GM12878 (cell line): ENCODE measurements around the gene OR4D2. TPM values are rescaled to one million over a fixed set of nuclear protein-coding genes. Genes with fewer than 3 reads are reported as not detected.

Experiments used
- ATAC-seq: fragments of 200-7000 bp; cut with Tn5 transposase; 3 replicates; pipeline ENCODE4 v1.9.1; 2020; ENCODE audit warnings: mild to moderate bottlenecking, moderate library complexity
- BruUV-seq: library from RNA; stranded (reverse); fragments of 400-500 nt; replicated peaks from 2 replicates; lab custom pipeline; 2021; lab: Mats Ljungman, UMichigan
- CTCF ChIA-PET: fragments of 300-600 bp; sonication (Branson Sonifier 250); formaldehyde crosslinking; extraction: SDS; loops from one replicate; lab custom pipeline; 2021; ENCODE audit warnings: inconsistent platforms; lab: Yijun Ruan, JAX
- POLR2A ChIA-PET: fragments of 350-600 bp; formaldehyde crosslinking; extraction: SDS; loops from one replicate; lab custom pipeline; 2021; ENCODE audit warnings: inconsistent platforms; lab: Charles Lee
- RAD21 ChIA-PET: fragments of 300-600 bp; sonication (Branson Sonifier 250); formaldehyde crosslinking; loops from one replicate; lab custom pipeline; 2023; ENCODE audit warnings: antibody characterized with exemption; ENCODE audit not compliant: unreplicated experiment; lab: Charles Lee
- SMC1A ChIA-PET: fragments of 300-600 bp; sonication (Branson Sonifier 250); formaldehyde crosslinking; loops from one replicate; lab custom pipeline; 2023; ENCODE audit not compliant: unreplicated experiment, uncharacterized antibody; lab: Charles Lee
- DNase-seq: peaks from one replicate; pipeline ENCODE4 v3.0.0-alpha.2; 2011; ENCODE audit warnings: low read depth, low spot score
- FAIRE-seq: peaks from 3 replicates; lab custom pipeline; 2011; peaks lifted over from hg19 to GRCh38; lab: Jason Lieb, UNC
- H2AFZ ChIP-seq: 2 replicates; pipeline ENCODE4 v1.6.0; 2011; ENCODE audit warnings: low read depth, low read length, control low read depth; ENCODE audit not compliant: control insufficient read depth
- H3K27ac ChIP-seq: 2 replicates; pipeline ENCODE4 v1.5.1; 2011; ENCODE audit warnings: control low read depth; ENCODE audit not compliant: control insufficient read depth, insufficient read depth
- H3K27me3 ChIP-seq, 2 experiments: replicated peaks in 1 of 2; 2 replicates each; pipeline versions ENCODE4 v1.6.0 to v1.6.1; 2011; ENCODE audit warnings: low read length in 1 of 2; ENCODE audit not compliant: control insufficient read depth in 2 of 2, insufficient read depth in 2 of 2
- H3K36me3 ChIP-seq, 2 experiments: 2 replicates each; pipeline ENCODE4 v1.5.1; 2011; ENCODE audit warnings: low read length in 1 of 2; ENCODE audit not compliant: control insufficient read depth in 2 of 2, insufficient read depth in 2 of 2
- H3K4me1 ChIP-seq: 2 replicates; pipeline ENCODE4 v1.6.1; 2011; ENCODE audit warnings: mild to moderate bottlenecking, low read length, moderate library complexity, mixed read lengths; ENCODE audit not compliant: control insufficient read depth, insufficient read depth
- H3K4me2 ChIP-seq: 2 replicates; pipeline ENCODE4 v1.6.0; 2011; ENCODE audit warnings: control low read depth; ENCODE audit not compliant: control insufficient read depth, insufficient read depth
- H3K4me3 ChIP-seq: fragments of 200-600 bp; sonication (generic); 2 replicates; pipeline ENCODE4 v1.5.1; 2016
- H3K79me2 ChIP-seq: 2 replicates; pipeline ENCODE4 v1.6.0; 2011; ENCODE audit warnings: low read length; ENCODE audit not compliant: control insufficient read depth, insufficient read depth
- H3K9ac ChIP-seq: 2 replicates; pipeline ENCODE4 v1.8.0; 2011; ENCODE audit warnings: low read length, control low read depth, mixed read lengths; ENCODE audit not compliant: control insufficient read depth, insufficient read depth
- H3K9me3 ChIP-seq: replicated peaks from 3 replicates; pipeline ENCODE4 v1.5.1; 2011; ENCODE audit warnings: mild to moderate bottlenecking, low read length; ENCODE audit not compliant: control insufficient read depth, insufficient read depth
- H4K20me1 ChIP-seq: 2 replicates; pipeline ENCODE4 v1.6.0; 2011; ENCODE audit not compliant: control insufficient read depth, insufficient read depth
- CTCF ChIP-seq, 3 experiments: IDR thresholded peaks in 2 of 3; conservative IDR thresholded peaks in 1 of 3; 2 replicates each; pipeline ENCODE4 v1.5.1; 2011; ENCODE audit warnings: low read depth in 3 of 3, low read length in 3 of 3, mild to moderate bottlenecking in 3 of 3, control low read depth in 2 of 3, moderate library complexity in 2 of 3, inconsistent platforms in 1 of 3, mixed read lengths in 1 of 3; ENCODE audit not compliant: control insufficient read depth in 2 of 3, insufficient read depth in 1 of 3; ENCODE audit errors: extremely low read depth in 1 of 3
- DPF2 ChIP-seq: fragments of 450-650 bp; IDR thresholded peaks from 2 replicates; pipeline ENCODE4 v1.6.1; 2017; ENCODE audit warnings: mild to moderate bottlenecking
- HDAC2 ChIP-seq: fragments of 200-600 bp; sonication (generic); IDR thresholded peaks from 2 replicates; pipeline ENCODE4 v1.6.1; 2017
- HDGF ChIP-seq: fragments of 450-650 bp; IDR thresholded peaks from 2 replicates; pipeline ENCODE4 v1.6.1; 2016; ENCODE audit warnings: antibody characterized with exemption
- IRF4 ChIP-seq: IDR thresholded peaks from 2 replicates; pipeline ENCODE4 v1.6.1; 2011; ENCODE audit warnings: low read depth, low read length
- KLF5 ChIP-seq: fragments of 450-650 bp; IDR thresholded peaks from 2 replicates; pipeline ENCODE4 v1.6.1; 2014; ENCODE audit warnings: mild to moderate bottlenecking; ENCODE audit not compliant: partially characterized antibody
- MEF2B ChIP-seq: fragments of 450-650 bp; IDR thresholded peaks from 2 replicates; pipeline ENCODE4 v1.6.1; 2018; ENCODE audit warnings: mild to moderate bottlenecking, moderate library complexity; ENCODE audit not compliant: partially characterized antibody, poor library complexity, severe bottlenecking
- POLR2AphosphoS2 ChIP-seq: IDR thresholded peaks from 2 replicates; pipeline ENCODE4 v1.6.1; 2011; ENCODE audit warnings: low read depth, mild to moderate bottlenecking, low read length, improper control_type of control experiment, moderate library complexity
- SREBF2 ChIP-seq: IDR thresholded peaks from 2 replicates; pipeline ENCODE4 v1.6.1; 2012; ENCODE audit warnings: mild to moderate bottlenecking, low read length
- SRF ChIP-seq, 2 experiments: IDR thresholded peaks; 2 replicates each; pipeline ENCODE4 v1.6.1; 2011; ENCODE audit warnings: low read depth in 2 of 2, low read length in 2 of 2, mild to moderate bottlenecking in 1 of 2, moderate library complexity in 1 of 2
- WGBS: methylation state at CpG from one replicate; pipeline ENCODE4 v1.1.6; 2016; ENCODE audit warnings: low lambda C conversion rate; ENCODE audit not compliant: insufficient replicate concordance, insufficient coverage; ENCODE audit errors: missing lambda C conversion rate; 5-methylcytosine and 5-hydroxymethylcytosine counted together
- in situ Hi-C: fragments of 300-500 bp; cut with MboI; formaldehyde crosslinking; loops from 9 replicates; pipeline ENCODE4 v1.14.3; 2018; ENCODE audit warnings: mixed read lengths
- intact Hi-C: fragments of 100-400 bp; cut with micrococcal nuclease; formaldehyde crosslinking; loops from one replicate; pipeline ENCODE4 v1.14.2; 2022; ENCODE audit not compliant: unreplicated experiment
- polyA plus RNA-seq, 11 experiments: library from polyadenylated mRNA; depleted of rRNA in 4 of 11; unstranded in 6 of 11; stranded (reverse) in 5 of 11; fragments of >200 nt; fragmentation: Nextera tagmentation in 4 of 11; fragmentation: Illumina TruSeq in 1 of 11; extraction: Ambion mirVana in 4 of 11; extraction: Trizol in 1 of 11; gene quantifications; 1 replicate in 1 of 11; 2 replicates in 10 of 11; pipeline versions ENCODE4 v1.2.1 to v1.2.3, GENCODE V29; 2011 to 2016; ENCODE audit warnings: inconsistent platforms in 2 of 11, missing spikeins in 2 of 11, low read depth in 1 of 11
- total RNA-seq, 4 experiments: library from RNA; depleted of rRNA in 3 of 4; stranded (reverse); fragments of >200 nt in 3 of 4; fragmentation: Illumina TruSeq in 1 of 4; extraction: Trizol in 1 of 4; gene quantifications; 2 replicates each; pipeline versions ENCODE4 v1.2.1 to v1.2.3, GENCODE V29; 2013 to 2021

Gene OR4D2
- total and polyA plus RNA-seq, 10 of the 15 experiments (the other 5 are each of a cell fraction or from before 2014, with no cell fraction given): 0.04 TPM; not detected in 9

DNA sequence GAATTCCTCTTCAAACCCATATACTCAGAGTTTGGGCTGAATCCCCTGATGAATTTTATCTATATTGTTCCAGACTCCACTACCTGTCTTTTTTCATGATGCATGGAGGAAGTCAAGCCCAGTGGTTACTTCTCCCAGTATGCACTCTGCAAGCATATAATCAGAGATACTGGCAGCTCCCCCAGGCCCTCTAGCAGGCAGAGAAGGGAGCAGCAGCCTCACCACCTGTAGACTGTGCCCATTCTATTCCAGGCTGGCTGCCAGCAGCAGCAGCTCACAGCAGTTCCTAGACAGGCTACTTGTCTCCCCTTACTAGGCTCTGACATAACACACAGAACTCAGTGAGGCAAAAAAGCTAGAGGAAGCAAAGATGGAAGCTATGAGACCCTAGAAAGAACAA lies 48.9 kb downstream of the OR4D2 start:
- peaks cover 12% of the 10 kb centered on the region for H3K4me1 ChIP-seq
- H4K20me1 ChIP-seq: no peaks in the 10 kb centered on the region
- RAD21 ChIA-PET: interaction anchor here (0.6 to 1.1 kb wide), 3 partner anchors 16 to 33 kb away, joined by 3 to 4 read pairs (median 3); no protein-coding TSS in a partner anchor
- intact Hi-C loops: no loop called here
- H3K9ac ChIP-seq: no peak overlapping the region
- FAIRE-seq (no peak), DNase-seq (no peak), ATAC-seq (no peak)
- H3K79me2 ChIP-seq: no peaks in the 10 kb centered on the region; the same call in 1 of the 2 replicates
- H3K4me3 ChIP-seq: no peak overlapping the region
- no peak overlapping the region for H2AFZ ChIP-seq
- H3K27ac ChIP-seq: no peak overlapping the region
- POLR2A ChIA-PET: interaction anchor here (1.0 kb wide), 1 partner anchor 15 kb away, joined by 3 read pairs; no protein-coding TSS in a partner anchor
- H3K9me3 ChIP-seq: no peaks in the 10 kb centered on the region
- no peak overlapping the region for H3K4me2 ChIP-seq
- in situ Hi-C loops: no loop called here
- no peaks in the 10 kb centered on the region; a peak in 1 of 4 replicates for H3K36me3 ChIP-seq
- no peaks in the 10 kb centered on the region for H3K27me3 ChIP-seq
- CTCF ChIA-PET: interaction anchor here (1.1 to 8.2 kb wide), 5 partner anchors 15 to 129 kb away, joined by 3 to 65 read pairs (median 12); no protein-coding TSS in a partner anchor
- no peak for TF ChIP-seq SREBF2
- peak in 1 of 3 experiments; percentile 28; a peak in 2 of 6 replicates for TF ChIP-seq CTCF (IDR thresholded peaks at IDR 0.05 in 2 of 3, conservative IDR thresholded peaks at IDR 0.05 in 1 of 3; ENCODE audit: control insufficient read depth in 2 of 3, extremely low read depth in 1 of 3, insufficient read depth in 1 of 3, low read depth in 3 of 3, low read length in 3 of 3)
- SMC1A ChIA-PET: interaction anchor here (1.2 to 2.1 kb wide), 3 partner anchors 15 to 17 kb away, joined by 5 to 7 read pairs (median 7); no protein-coding TSS in a partner anchor
- TSS peak; percentile 53 for BruUV-seq

GRCh38 chr17:58217766-58218165 lies 51.0 kb downstream of the OR4D2 start:
- ChIA-PET POLR2A (interaction anchor here (0.6 to 1.5 kb wide), 2 partner anchors 31 to 211 kb away, joined by 3 to 7 read pairs; partner anchors contain the start of gene SRSF1), CTCF (interaction anchor here (3.0 to 8.2 kb wide), 3 partner anchors 13 to 32 kb away, joined by 12 to 65 read pairs (median 29); no protein-coding TSS in a partner anchor), RAD21 (interaction anchor here (1.2 kb wide), 1 partner anchor 18 kb away, joined by 3 read pairs; no protein-coding TSS in a partner anchor), SMC1A (no interaction called here)
- no peak overlapping the region for H3K4me3 ChIP-seq
- H3K9ac ChIP-seq: no peak overlapping the region
- H3K79me2 ChIP-seq: no peaks in the 10 kb centered on the region; the same call in 1 of the 2 replicates
- no peak overlapping the region for H3K27ac ChIP-seq
- DNase-seq (no peak), FAIRE-seq (no peak), ATAC-seq (no peak)
- 36% methylated on average over 3 of the region's 3 CpGs for WGBS
- no peaks in the 10 kb centered on the region for H3K36me3 ChIP-seq
- intact Hi-C loops (no loop called here), in situ Hi-C loops (no loop called here)
- H2AFZ ChIP-seq: no peak overlapping the region
- no peaks in the 10 kb centered on the region for H3K27me3 ChIP-seq
- no TSS peak for BruUV-seq
- H3K4me2 ChIP-seq: no peak overlapping the region
- peaks cover 12% of the 10 kb centered on the region for H3K4me1 ChIP-seq
- H3K9me3 ChIP-seq: no peaks in the 10 kb centered on the region
- H4K20me1 ChIP-seq: no peaks in the 10 kb centered on the region
- TF ChIP-seq SRF (IDR thresholded peaks at IDR 0.05; ENCODE audit: low read depth in 2 of 2, low read length in 2 of 2) (no peak), MEF2B (no peak), POLR2AphosphoS2 (no peak), KLF5 (no peak), CTCF (IDR thresholded peaks at IDR 0.05 in 2 of 3, conservative IDR thresholded peaks at IDR 0.05 in 1 of 3; ENCODE audit: control insufficient read depth in 2 of 3, extremely low read depth in 1 of 3, insufficient read depth in 1 of 3, low read depth in 3 of 3, low read length in 3 of 3) (no peak), DPF2 (no peak), HDAC2 (no peak), IRF4 (no peak), HDGF (no peak)
